ENCODE measurements around the gene ST14. TPM values are rescaled to one million over a fixed set of nuclear protein-coding genes. Genes with fewer than 3 reads are reported as not detected.

Gene ST14
- polyA plus RNA-seq, 3 donors: 13.3 to 36.0 (median 23.6) TPM

GRCh38 chr11:130214861-130215530, 55.4 kb downstream of the ST14 start:
- Histone ChIP-seq H3K4me1 (ENCODE audit: control insufficient read depth in 1 of 2, insufficient read depth in 2 of 2, low read length in 2 of 2) (peaks cover 3 to 6% of the 10 kb centered on the region in 2 donors), H3K79me2 (ENCODE audit: insufficient read depth, low read length) (no peaks in the 10 kb centered on the region), H3K9me3 (replicated peaks in 1 of 2; ENCODE audit: control insufficient read depth in 1 of 2, insufficient read depth in 1 of 2, low read length in 2 of 2) (no peaks in the 10 kb centered on the region), H3K9ac (ENCODE audit: insufficient read depth, low read length, poor library complexity, severe bottlenecking) (no peak overlapping the region), H3K36me3 (replicated peaks in 1 of 2; ENCODE audit: control insufficient read depth in 1 of 2, insufficient read depth in 2 of 2, low read length in 2 of 2) (peaks cover 0 to 9% of the 10 kb centered on the region in 2 donors), H2AFZ (ENCODE audit: insufficient read depth, low read depth, low read length, poor library complexity, severe bottlenecking) (no peak overlapping the region), H3K27me3 (ENCODE audit: control insufficient read depth in 2 of 2, insufficient read depth in 2 of 2, low read length in 2 of 2) (no peaks in the 10 kb centered on the region), H3K4me3 (replicated peaks in 1 of 3; ENCODE audit: low read depth in 2 of 3, low read length in 3 of 3) (no peak overlapping the region), H3K4me2 (replicated peaks; ENCODE audit: extremely low read depth, low read length, poor library complexity, severe bottlenecking) (no peak overlapping the region), H4K20me1 (ENCODE audit: insufficient read depth, low read length) (peaks cover 4% of the 10 kb centered on the region), H3K27ac (ENCODE audit: low read depth in 1 of 2, low read length in 2 of 2) (no peak overlapping the region)
- TF ChIP-seq CTCF (IDR thresholded peaks at IDR 0.05): no peak
- Mint-ChIP-seq H3K27me3 (ENCODE audit: low read depth in 3 of 3) (peaks cover 3 to 6% (median 3%) of the 10 kb centered on the region in 3 donors), H3K4me1 (peaks cover 2% of the 10 kb centered on the region), H3K9me3 (peaks cover 0 to 3% (median 0%) of the 10 kb centered on the region in 7 donors), H3K4me3 (no peak overlapping the region), H3K36me3 (peaks cover 16 to 19% of the 10 kb centered on the region in 2 donors), H3K27ac (no peak overlapping the region)
- 100% methylated on average over 3 of the region's 6 CpGs for WGBS (ENCODE audit: insufficient coverage)
- no peak for DNase-seq
- intact Hi-C loops (cut with micrococcal nuclease): loop anchor here in 1 of 2 donors (5.0 kb wide), 1 partner anchor 647 kb away; no protein-coding TSS in a partner anchor

GRCh38 chr11:130215531-130216220, 56.1 kb downstream of the ST14 start:
- H3K27ac ChIP-seq (ENCODE audit: low read depth in 1 of 2, low read length in 2 of 2): no peak overlapping the region
- no peaks in the 10 kb centered on the region for H3K9me3 ChIP-seq (replicated peaks in 1 of 2; ENCODE audit: control insufficient read depth in 1 of 2, insufficient read depth in 1 of 2, low read length in 2 of 2)
- TF ChIP-seq CTCF (IDR thresholded peaks at IDR 0.05): no peak
- no peak overlapping the region for H3K4me3 ChIP-seq (replicated peaks in 1 of 3; ENCODE audit: low read depth in 2 of 3, low read length in 3 of 3)
- no peak overlapping the region for H2AFZ ChIP-seq (ENCODE audit: insufficient read depth, low read depth, low read length, poor library complexity, severe bottlenecking)
- H3K9ac ChIP-seq (ENCODE audit: insufficient read depth, low read length, poor library complexity, severe bottlenecking): no peak overlapping the region
- H3K36me3 ChIP-seq (replicated peaks in 1 of 2; ENCODE audit: control insufficient read depth in 1 of 2, insufficient read depth in 2 of 2, low read length in 2 of 2): peaks cover 0 to 3% of the 10 kb centered on the region in 2 donors
- Mint-ChIP-seq H3K27me3 (ENCODE audit: low read depth in 3 of 3) (peaks cover 2 to 6% (median 3%) of the 10 kb centered on the region in 3 donors), H3K4me1 (peaks cover 2% of the 10 kb centered on the region), H3K4me3 (no peak overlapping the region), H3K36me3 (peaks cover 9 to 12% of the 10 kb centered on the region in 2 donors), H3K27ac (no peak overlapping the region), H3K9me3 (peaks cover 0 to 4% (median 0%) of the 10 kb centered on the region in 7 donors)
- 97% methylated on average over 4 of the region's 13 CpGs for WGBS (ENCODE audit: insufficient coverage)
- H3K27me3 ChIP-seq (ENCODE audit: control insufficient read depth in 2 of 2, insufficient read depth in 2 of 2, low read length in 2 of 2): no peaks in the 10 kb centered on the region
- no peaks in the 10 kb centered on the region for H3K79me2 ChIP-seq (ENCODE audit: insufficient read depth, low read length)
- no peak overlapping the region for H3K4me2 ChIP-seq (replicated peaks; ENCODE audit: extremely low read depth, low read length, poor library complexity, severe bottlenecking)
- peaks cover 4% of the 10 kb centered on the region for H4K20me1 ChIP-seq (ENCODE audit: insufficient read depth, low read length)
- DNase-seq: no peak
- H3K4me1 ChIP-seq (ENCODE audit: control insufficient read depth in 1 of 2, insufficient read depth in 2 of 2, low read length in 2 of 2): peaks cover 3 to 6% of the 10 kb centered on the region in 2 donors
- intact Hi-C loops (cut with micrococcal nuclease): no loop called here

Data from CD14-positive monocyte (primary cell).